Measurements from ENCODE around the gene DNAJC1. TPM values are rescaled to one million over a fixed set of nuclear protein-coding genes. Genes with fewer than 3 reads are reported as not detected.

The DNAJC1 gene
- total and polyA plus RNA-seq, 2 of the 8 experiments (the other 6 are each of a cell fraction or from before 2014, with no cell fraction given) = 6.8 to 14.8 TPM

- Histone ChIP-seq H2AFZ (ENCODE audit: low read length) (no peak overlapping the region), H2BK12ac (ENCODE audit: low read depth, low read length) (no peak overlapping the region), H2BK15ac (ENCODE audit: low read length) (no peak overlapping the region), H3K27ac (ENCODE audit: low read depth, low read length) (no peak overlapping the region), H3K4me3 (ENCODE audit: extremely low read depth in 1 of 4, insufficient read depth in 2 of 4, low read depth in 3 of 4, low read length in 4 of 4) (no peak overlapping the region), H4K91ac (replicated peaks; ENCODE audit: insufficient read length, low read length) (no peak overlapping the region), H2BK5ac (ENCODE audit: low read depth, low read length) (no peak overlapping the region), H2BK20ac (ENCODE audit: low read length) (no peak overlapping the region), H3K18ac (ENCODE audit: extremely low read depth, low read length) (no peak overlapping the region), H4K8ac (ENCODE audit: extremely low read depth, insufficient read depth, low read length) (no peak overlapping the region), H3K56ac (replicated peaks; ENCODE audit: insufficient read length, low read depth, low read length) (no peak overlapping the region), H4K20me1 (replicated peaks in 1 of 2; ENCODE audit: control insufficient read depth in 1 of 2, insufficient read depth in 2 of 2, low read length in 2 of 2) (no peaks in the 10 kb centered on the region), H4K5ac (ENCODE audit: insufficient read length, low read depth, low read length) (no peak overlapping the region), H3K36me3 (ENCODE audit: control insufficient read depth in 2 of 4, insufficient read depth in 4 of 4, low read length in 3 of 4) (no peaks in the 10 kb centered on the region), H3K4me1 (replicated peaks in 1 of 4; ENCODE audit: control insufficient read depth in 3 of 4, insufficient read depth in 4 of 4, low read length in 3 of 4) (peaks cover 0 to 4% (median 1%) of the 10 kb centered on the region in 4 experiments; a peak in 3 of 7 replicates), H3K23me2 (ENCODE audit: low read depth, low read length) (peaks cover 3% of the 10 kb centered on the region; the same call in 1 of the 2 replicates), H2BK120ac (replicated peaks; ENCODE audit: low read depth, low read length) (no peak overlapping the region), H3K9me3 (ENCODE audit: insufficient read depth in 2 of 2, low read depth in 1 of 2, low read length in 1 of 2) (no peaks in the 10 kb centered on the region), H3K79me1 (ENCODE audit: low read depth, low read length) (no peaks in the 10 kb centered on the region), H3K27me3 (replicated peaks in 1 of 4; ENCODE audit: control insufficient read depth in 3 of 4, extremely low read depth in 1 of 4, insufficient read depth in 3 of 4, low read length in 3 of 4) (no peaks in the 10 kb centered on the region), H3K9ac (replicated peaks in 1 of 4; ENCODE audit: extremely low read depth in 1 of 4, low read depth in 3 of 4, low read length in 3 of 4) (no peak overlapping the region), H3K4ac (replicated peaks; ENCODE audit: insufficient read length, low read depth, low read length) (no peak overlapping the region), H3K79me2 (ENCODE audit: control insufficient read depth in 1 of 2, insufficient read depth in 2 of 2, low read length in 2 of 2) (no peaks in the 10 kb centered on the region), H3K14ac (ENCODE audit: insufficient read length) (no peak overlapping the region), H3K4me2 (ENCODE audit: insufficient read depth in 1 of 2, low read depth in 2 of 2, low read length in 2 of 2) (no peak overlapping the region), H2AK5ac (ENCODE audit: low read depth, low read length) (no peak overlapping the region), H3K23ac (ENCODE audit: insufficient read length) (no peak overlapping the region)
- no peak for DNase-seq (ENCODE audit: low read depth in 1 of 2, low spot score in 2 of 2)
- TF ChIP-seq TCF12 (IDR thresholded peaks at IDR 0.05; ENCODE audit: low read depth, low read length) = no peak
- no peak for TF ChIP-seq SIRT6 (IDR thresholded peaks at IDR 0.05; ENCODE audit: low read length)
- TF ChIP-seq POLR2AphosphoS5 (IDR thresholded peaks at IDR 0.05; ENCODE audit: low read depth, low read length) = no peak
- TF ChIP-seq HDAC2 (IDR thresholded peaks at IDR 0.05; ENCODE audit: borderline replicate concordance in 1 of 2, low read depth in 2 of 2, low read length in 2 of 2) = no peak
- no peak for TF ChIP-seq JUND (IDR thresholded peaks at IDR 0.05; ENCODE audit: low read length)
- TF ChIP-seq POLR2A (IDR thresholded peaks at IDR 0.05; ENCODE audit: control extremely low read depth in 1 of 2, low read depth in 2 of 2, low read length in 2 of 2) = no peak
- no peak for TF ChIP-seq CTCF (IDR thresholded peaks at IDR 0.05; ENCODE audit: control extremely low read depth in 1 of 3, insufficient read depth in 1 of 3, low read depth in 1 of 3, low read length in 3 of 3)
- no peak for TF ChIP-seq SP2 (IDR thresholded peaks at IDR 0.05; ENCODE audit: low read length)
- no peak for TF ChIP-seq SAP30 (IDR thresholded peaks at IDR 0.05; ENCODE audit: insufficient read depth, insufficient replicate concordance, low read length)
- no peak for TF ChIP-seq CHD2 (IDR thresholded peaks at IDR 0.05; ENCODE audit: low read length)
- no peak for TF ChIP-seq RXRA (IDR thresholded peaks at IDR 0.05; ENCODE audit: insufficient read depth, low read depth, low read length)
- no peak for FAIRE-seq
- 88% methylated on average over 5 of the region's 5 CpGs; no CpG with 5 or more reads in 1 of the 2 experiments for WGBS, 2 experiments (ENCODE audit: extremely low coverage in 1 of 2, insufficient coverage in 1 of 2, insufficient read length in 1 of 2, insufficient replicate concordance in 2 of 2, low coverage in 1 of 2, low lambda C conversion rate in 2 of 2, missing lambda C conversion rate in 1 of 2)
- POLR2A ChIA-PET (ENCODE audit: partially characterized antibody) = no interaction called here
- CTCF ChIA-PET (ENCODE audit: partially characterized antibody) = interaction anchor here (0.7 kb wide), 1 partner anchor 11 kb away, joined by 3 read pairs; no protein-coding TSS in a partner anchor
Measured at GRCh38 chr10:21801609-21802008, 201.9 kb downstream of the DNAJC1 start.
